Naive thymus-derived CD8-positive, alpha-beta T cell (primary cell): ENCODE measurements around the gene ATP2A3. TPM values are rescaled to one million over a fixed set of nuclear protein-coding genes. Genes with fewer than 3 reads are reported as not detected.

Source experiments
- ATAC-seq, 2 donors: fragments of 150-1000 bp; cut with Tn5 transposase in 1 of 2; sonication (Bioruptor Pico), chemical (Tn5 transposase) in 1 of 2; 1 replicate in 1 of 2; 2 replicates in 1 of 2; pipeline ENCODE4 v1.10.0; 2021; ENCODE audit warnings: mild to moderate bottlenecking in 2 of 2, moderate library complexity in 2 of 2
- POLR2A ChIA-PET: fragments of 350-600 bp; sonication (Branson Sonifier 250); formaldehyde crosslinking; loops from one replicate; lab custom pipeline; 2021; ENCODE audit warnings: antibody characterized with exemption; lab: Charles Lee
- DNase-seq, 10 donors: peaks; one replicate each; pipeline versions ENCODE4 v3.0.0 to v3.0.0-alpha.2; 2020 to 2022
- H3K27ac Mint-ChIP-seq, 10 donors: one replicate each; pipeline ENCODE4 v1.8.0; 2020 to 2022; ENCODE audit warnings: mild to moderate bottlenecking in 10 of 10, mixed read lengths in 10 of 10, moderate library complexity in 4 of 10, inconsistent platforms in 1 of 10
- H3K27me3 Mint-ChIP-seq, 5 donors: one replicate each; pipeline ENCODE4 v1.8.0; 2021 to 2022; ENCODE audit warnings: mixed read lengths in 5 of 5
- H3K36me3 Mint-ChIP-seq, 3 donors: one replicate each; pipeline ENCODE4 v1.8.0; 2020 to 2022; ENCODE audit warnings: mixed read lengths in 3 of 3, mild to moderate bottlenecking in 2 of 3, inconsistent platforms in 1 of 3
- H3K4me1 Mint-ChIP-seq, 4 donors: one replicate each; pipeline ENCODE4 v1.8.0; 2021 to 2022; ENCODE audit warnings: mixed read lengths in 4 of 4
- H3K4me3 Mint-ChIP-seq, 10 donors: one replicate each; pipeline ENCODE4 v1.8.0; 2020 to 2022; ENCODE audit warnings: mild to moderate bottlenecking in 10 of 10, mixed read lengths in 10 of 10, moderate library complexity in 6 of 10, inconsistent platforms in 1 of 10
- H3K9me3 Mint-ChIP-seq, 9 donors: one replicate each; pipeline ENCODE4 v1.8.0; 2020 to 2022; ENCODE audit warnings: mixed read lengths in 9 of 9, mild to moderate bottlenecking in 3 of 9, inconsistent platforms in 1 of 9, moderate library complexity in 1 of 9
- polyA plus RNA-seq, 3 donors: library from polyadenylated mRNA; unstranded; fragments of 300-500 nt; fragmentation: Illumina TruSeq; gene quantifications; one replicate each; pipeline ENCODE4 v1.2.3, GENCODE V29; 2021
- total RNA-seq, 8 experiments: library from RNA in 2 of 8; stranded (reverse) in 2 of 8; gene quantifications; one replicate each; pipeline ENCODE4 v1.2.3 and lab custom pipeline; 2021 to 2026

The ATP2A3 gene
- total and polyA plus RNA-seq, 5 experiments from 2014 or later: 37.4 to 144 (median 71.3) TPM

DNA sequence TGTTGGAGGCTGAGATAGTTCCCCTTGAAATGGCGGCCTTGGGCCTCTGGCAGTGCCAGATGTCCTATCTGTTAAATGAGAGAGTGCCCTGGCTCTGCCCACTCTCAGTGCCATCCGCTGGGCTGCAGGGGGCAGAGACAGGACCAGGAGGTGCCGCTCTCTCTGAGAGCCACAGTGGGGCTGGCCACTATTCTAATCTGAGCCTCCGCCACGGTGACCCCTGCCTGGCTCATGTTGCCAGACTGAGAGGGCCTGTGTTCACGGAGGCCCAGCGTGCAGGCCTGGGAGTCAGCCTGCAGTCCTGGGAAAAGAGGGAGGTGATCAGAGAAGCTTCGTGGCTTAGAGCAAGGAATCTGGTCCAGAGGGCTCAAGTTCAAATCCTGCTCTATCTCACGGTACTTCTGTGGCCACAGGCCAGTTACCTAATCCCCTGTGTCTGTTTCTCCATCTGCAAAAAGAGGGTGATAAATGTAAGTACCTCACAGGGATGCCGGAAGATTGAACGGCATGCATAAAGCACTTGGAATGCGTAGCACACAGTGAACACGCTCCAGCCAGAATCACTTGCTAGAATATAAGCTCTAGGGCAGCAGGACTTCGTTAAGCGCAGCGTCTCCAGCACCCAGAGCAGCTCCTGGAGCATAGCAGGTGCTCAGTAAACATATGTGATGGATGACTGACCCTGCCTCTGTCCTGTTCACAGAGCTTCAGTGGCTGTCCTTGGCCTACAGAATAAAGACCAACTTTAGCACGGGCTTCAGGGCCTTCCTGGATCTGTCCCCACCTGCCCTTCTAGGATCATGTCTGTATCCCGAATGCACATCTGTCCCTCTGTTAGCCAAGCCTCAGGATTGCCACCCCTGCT, 6.3 kb downstream of the ATP2A3 start:
- Mint-ChIP-seq H3K4me3 (peak overlapping the region in 6 of 10 donors; percentile 30 to 77 (median 42)), H3K27me3 (no peaks in the 10 kb centered on the region), H3K27ac (peak overlapping the region; percentile 41 to 90 (median 84)), H3K4me1 (peaks cover 41 to 83% (median 70%) of the 10 kb centered on the region in 4 donors), H3K36me3 (peaks cover 0 to 43% (median 0%) of the 10 kb centered on the region in 3 donors), H3K9me3 (no peaks in the 10 kb centered on the region)
- DNase-seq (no peak), ATAC-seq (no peak)
- POLR2A ChIA-PET: no interaction called here

GRCh38 chr17:3956983-3957382, 7.3 kb downstream of the ATP2A3 start:
- POLR2A ChIA-PET: interaction anchor here (0.7 to 2.3 kb wide), 4 partner anchors 8 to 46 kb away, joined by 3 to 9 read pairs (median 4); partner anchors contain the start of gene ATP2A3
- DNase-seq (no peak), ATAC-seq (peak in 1 of 2 donors; percentile 13)
- peaks cover 33 to 73% (median 62%) of the 10 kb centered on the region in 4 donors for H3K4me1 Mint-ChIP-seq
- H3K9me3 Mint-ChIP-seq: no peaks in the 10 kb centered on the region
- H3K27ac Mint-ChIP-seq: peak overlapping the region; percentile 63 to 93 (median 88)
- H3K27me3 Mint-ChIP-seq: no peaks in the 10 kb centered on the region
- peak overlapping the region in 9 of 10 donors; percentile 27 to 77 (median 55) for H3K4me3 Mint-ChIP-seq
- H3K36me3 Mint-ChIP-seq: peaks cover 0 to 50% (median 0%) of the 10 kb centered on the region in 3 donors

DNA sequence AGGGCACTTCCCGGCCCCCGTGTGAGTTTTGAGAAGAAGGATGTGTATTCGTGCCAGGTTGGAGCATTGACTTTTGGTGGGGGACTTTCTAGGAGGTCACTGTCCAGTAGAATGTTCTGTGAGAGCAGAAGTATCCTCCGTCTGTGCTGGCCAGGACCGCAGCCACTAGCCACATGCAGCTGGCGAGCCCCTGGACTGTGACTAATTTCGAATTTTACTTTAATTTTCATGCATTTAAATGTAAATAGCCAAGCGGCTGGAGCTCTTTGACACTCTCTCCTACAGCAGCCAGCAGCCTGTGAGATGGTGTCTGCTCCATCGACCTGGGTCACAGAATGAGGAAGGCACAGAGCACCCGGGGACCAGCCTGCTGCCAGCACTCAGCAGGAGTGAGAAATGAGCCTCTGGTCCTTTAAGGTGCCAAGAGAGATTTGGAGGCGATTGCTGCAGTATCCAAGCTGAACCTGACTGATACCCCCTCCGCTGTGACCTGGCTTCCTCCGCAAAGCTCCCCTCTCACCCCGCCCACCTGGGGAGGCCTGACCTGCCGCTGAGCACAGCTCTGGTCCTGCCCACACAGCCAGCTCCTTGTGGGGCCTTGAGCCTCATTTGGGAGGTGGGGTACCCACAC, 7.8 kb downstream of the ATP2A3 start:
- POLR2A ChIA-PET: interaction anchor here (0.7 to 2.3 kb wide), 4 partner anchors 9 to 45 kb away, joined by 3 to 9 read pairs (median 4); partner anchors contain the start of gene ATP2A3
- H3K36me3 Mint-ChIP-seq: peaks cover 0 to 54% (median 0%) of the 10 kb centered on the region in 3 donors
- H3K4me3 Mint-ChIP-seq: peak overlapping the region in 9 of 10 donors; percentile 27 to 77 (median 55)
- peak overlapping the region; percentile 63 to 93 (median 88) for H3K27ac Mint-ChIP-seq
- ATAC-seq (peak; percentile 33 to 46), DNase-seq (no peak)
- no peaks in the 10 kb centered on the region for H3K9me3 Mint-ChIP-seq
- H3K4me1 Mint-ChIP-seq: peaks cover 31 to 67% (median 58%) of the 10 kb centered on the region in 4 donors
- H3K27me3 Mint-ChIP-seq: no peaks in the 10 kb centered on the region

- POLR2A ChIA-PET: interaction anchor here (2.0 to 2.3 kb wide), 2 partner anchors 9 to 10 kb away, joined by 4 to 9 read pairs; partner anchors contain the start of gene ATP2A3
These were observed 8.6 kb downstream of the ATP2A3 start for GRCh38 chr17:3955673-3955988.

DNA sequence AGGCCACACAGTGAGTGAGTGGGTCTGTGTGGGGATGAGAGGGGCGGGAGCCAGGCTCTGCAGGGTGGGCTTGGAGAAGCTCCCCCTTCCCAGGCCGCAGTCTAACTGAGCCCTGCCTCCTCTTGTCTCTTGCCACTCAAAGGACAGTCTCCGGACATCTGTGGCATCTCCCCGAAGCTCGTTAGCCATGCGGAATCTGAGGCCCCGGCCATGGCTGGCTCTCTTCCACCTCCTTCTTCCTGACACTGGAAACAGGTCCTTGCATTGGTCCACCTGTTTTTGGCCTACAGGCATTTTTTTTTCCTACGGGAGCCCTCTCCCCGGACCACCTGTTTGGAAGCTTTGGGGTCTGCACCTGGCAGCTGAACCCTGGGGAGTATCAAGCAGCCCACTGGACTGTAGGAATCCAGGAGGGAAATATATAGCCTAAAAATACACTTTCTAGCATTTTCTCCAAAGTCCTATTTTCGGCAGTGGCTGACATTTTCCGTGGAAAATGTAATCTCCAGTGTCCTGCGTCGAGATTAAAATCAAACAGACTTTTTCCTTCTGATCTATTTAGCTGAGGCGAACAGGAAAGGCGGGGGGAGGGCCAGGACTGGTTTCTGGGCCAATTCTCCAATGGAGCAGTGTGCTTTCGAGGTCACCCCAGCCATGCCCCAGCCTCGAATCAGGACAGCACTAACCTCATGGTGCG, 9.1 kb downstream of the ATP2A3 start:
- POLR2A ChIA-PET: interaction anchor here (1.1 to 2.3 kb wide), 3 partner anchors 9 to 42 kb away, joined by 3 to 9 read pairs (median 4); partner anchors contain the start of gene ATP2A3
- H3K4me3 Mint-ChIP-seq: no peak overlapping the region
- no peak for ATAC-seq
- H3K36me3 Mint-ChIP-seq: peaks cover 0 to 54% (median 0%) of the 10 kb centered on the region in 3 donors
- no peak for DNase-seq
- no peaks in the 10 kb centered on the region for H3K27me3 Mint-ChIP-seq
- peaks cover 21 to 54% (median 45%) of the 10 kb centered on the region in 4 donors for H3K4me1 Mint-ChIP-seq
- no peaks in the 10 kb centered on the region for H3K9me3 Mint-ChIP-seq
- peak overlapping the region in 4 of 10 donors; percentile 14 to 88 (median 74) for H3K27ac Mint-ChIP-seq

More at GRCh38 chr17:3955673-3955988, 8.6 kb downstream of the ATP2A3 start:
- Mint-ChIP-seq H3K4me3 (no peak overlapping the region), H3K36me3 (peaks cover 0 to 53% (median 0%) of the 10 kb centered on the region in 3 donors), H3K27me3 (no peaks in the 10 kb centered on the region), H3K27ac (peak overlapping the region in 3 of 10 donors; percentile 24 to 88 (median 63)), H3K9me3 (no peaks in the 10 kb centered on the region), H3K4me1 (peaks cover 26 to 59% (median 50%) of the 10 kb centered on the region in 4 donors)
- DNase-seq (no peak), ATAC-seq (no peak)

- POLR2A ChIA-PET: interaction anchor here (1.1 kb wide), 1 partner anchor 41 kb away, joined by 3 read pairs; no protein-coding TSS in a partner anchor
- H3K4me3 Mint-ChIP-seq: no peak overlapping the region
- DNase-seq (no peak), ATAC-seq (no peak)
- H3K27me3 Mint-ChIP-seq: no peaks in the 10 kb centered on the region
- peak overlapping the region in 1 of 10 donors; percentile 43 for H3K27ac Mint-ChIP-seq
- H3K4me1 Mint-ChIP-seq: peaks cover 16 to 44% (median 34%) of the 10 kb centered on the region in 4 donors
- no peaks in the 10 kb centered on the region for H3K9me3 Mint-ChIP-seq
- peaks cover 0 to 56% (median 1%) of the 10 kb centered on the region in 3 donors for H3K36me3 Mint-ChIP-seq
These were observed 10.2 kb downstream of the ATP2A3 start for GRCh38 chr17:3954086-3954485.

DNA sequence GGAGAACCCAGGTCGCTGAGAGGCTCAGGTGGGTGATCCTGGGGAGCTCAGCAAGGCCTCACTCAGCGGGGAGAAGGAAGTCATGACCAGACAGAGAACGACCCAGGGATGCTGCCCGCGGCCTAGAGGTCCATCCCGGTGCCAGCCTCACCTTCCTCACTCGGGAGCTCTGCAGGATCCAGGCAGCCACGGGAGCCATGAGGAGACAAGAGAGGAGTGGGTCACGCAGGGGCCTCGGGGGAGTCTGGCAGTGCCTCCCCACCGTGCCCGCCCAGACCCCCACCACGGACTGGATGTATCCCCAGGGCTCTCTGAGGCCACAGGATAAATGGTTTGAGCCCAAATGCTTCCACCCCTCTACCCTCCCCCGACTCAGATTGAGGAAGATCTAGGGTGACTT, 10.7 kb downstream of the ATP2A3 start:
- DNase-seq (no peak), ATAC-seq (no peak)
- peaks cover 0 to 61% (median 3%) of the 10 kb centered on the region in 3 donors for H3K36me3 Mint-ChIP-seq
- no peaks in the 10 kb centered on the region for H3K9me3 Mint-ChIP-seq
- H3K4me3 Mint-ChIP-seq: no peak overlapping the region
- peak overlapping the region in 3 of 10 donors; percentile 20 to 75 (median 34) for H3K27ac Mint-ChIP-seq
- H3K27me3 Mint-ChIP-seq: no peaks in the 10 kb centered on the region
- POLR2A ChIA-PET: no interaction called here
- peaks cover 16 to 40% (median 32%) of the 10 kb centered on the region in 4 donors for H3K4me1 Mint-ChIP-seq

DNA sequence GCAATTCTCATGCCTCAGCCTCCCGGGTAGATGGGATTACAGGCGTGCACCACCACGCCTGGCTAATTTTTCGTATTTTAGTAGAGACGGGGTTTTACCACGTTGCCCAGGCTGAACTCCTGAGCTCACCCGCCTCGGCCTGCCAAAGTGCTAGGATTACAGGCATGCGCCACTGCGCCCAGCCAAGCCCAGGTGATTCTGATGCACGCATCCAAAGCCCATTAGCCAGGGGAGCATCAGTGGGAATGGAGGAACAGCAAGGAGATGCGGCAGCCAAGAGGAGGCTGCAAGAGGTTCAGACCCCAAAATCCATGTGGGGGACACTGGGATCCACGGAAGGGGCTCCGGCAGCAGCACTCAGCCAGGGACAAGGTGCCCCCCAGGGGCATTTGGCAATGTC, 12.1 kb downstream of the ATP2A3 start:
- Mint-ChIP-seq H3K9me3 (no peaks in the 10 kb centered on the region), H3K4me1 (peaks cover 8 to 26% (median 19%) of the 10 kb centered on the region in 4 donors), H3K36me3 (peaks cover 0 to 65% (median 3%) of the 10 kb centered on the region in 3 donors), H3K4me3 (no peak overlapping the region), H3K27ac (peak overlapping the region in 5 of 10 donors; percentile 24 to 83 (median 46)), H3K27me3 (no peaks in the 10 kb centered on the region)
- DNase-seq: no peak
- no peak for ATAC-seq
- POLR2A ChIA-PET: interaction anchor here (1.0 kb wide), 1 partner anchor 13 kb away, joined by 3 read pairs; the partner anchor contains the start of gene ATP2A3

DNA sequence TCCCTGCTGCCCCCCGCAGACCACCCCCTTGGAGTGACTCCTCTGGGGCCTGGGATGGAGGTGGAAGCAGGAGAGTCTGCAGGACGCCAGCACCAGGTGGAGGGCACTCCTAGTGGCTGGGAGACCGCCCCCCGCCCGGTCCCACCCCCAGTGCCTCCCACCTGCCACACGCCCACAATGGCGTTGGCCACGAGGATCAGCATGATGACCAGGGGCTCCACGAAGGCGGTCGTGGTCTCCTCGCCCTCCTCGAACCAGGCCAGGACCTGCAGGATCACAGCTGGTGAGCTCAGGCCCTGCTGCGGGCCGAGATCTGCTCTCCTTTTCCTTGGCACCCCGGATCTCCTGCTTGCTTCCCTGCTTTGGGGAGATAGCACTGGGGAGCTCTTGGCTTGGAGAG, 12.8 kb downstream of the ATP2A3 start:
- ATAC-seq (no peak), DNase-seq (no peak)
- Mint-ChIP-seq H3K9me3 (no peaks in the 10 kb centered on the region), H3K4me1 (peaks cover 1 to 18% (median 12%) of the 10 kb centered on the region in 4 donors), H3K36me3 (peaks cover 0 to 64% (median 3%) of the 10 kb centered on the region in 3 donors), H3K27ac (no peak overlapping the region), H3K4me3 (no peak overlapping the region), H3K27me3 (no peaks in the 10 kb centered on the region)
- POLR2A ChIA-PET: no interaction called here

DNA sequence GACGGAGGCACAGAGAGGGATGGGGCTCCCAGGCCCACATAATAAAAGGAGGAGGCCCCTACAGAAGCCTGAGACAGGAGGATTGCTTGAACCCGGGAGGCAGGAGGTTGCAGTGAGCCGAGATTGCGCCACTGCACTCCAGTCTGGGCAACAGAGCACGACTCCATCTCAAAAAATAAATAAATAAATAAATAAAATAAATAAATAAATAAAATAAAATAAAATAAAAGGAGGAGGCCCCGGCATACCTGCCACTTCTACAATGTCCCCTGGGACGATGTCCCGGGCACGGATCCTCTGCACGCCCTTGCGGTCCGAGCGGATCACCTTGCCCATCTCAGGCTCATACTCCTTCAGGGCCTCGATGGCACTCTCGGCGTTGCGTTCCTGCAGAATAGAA, 13.2 kb downstream of the ATP2A3 start:
- Mint-ChIP-seq H3K36me3 (peaks cover 0 to 62% (median 3%) of the 10 kb centered on the region in 3 donors), H3K27me3 (no peaks in the 10 kb centered on the region), H3K4me3 (no peak overlapping the region), H3K9me3 (no peaks in the 10 kb centered on the region), H3K4me1 (peaks cover 0 to 14% (median 7%) of the 10 kb centered on the region in 4 donors), H3K27ac (no peak overlapping the region)
- DNase-seq: no peak
- POLR2A ChIA-PET: no interaction called here
- ATAC-seq: no peak

DNA sequence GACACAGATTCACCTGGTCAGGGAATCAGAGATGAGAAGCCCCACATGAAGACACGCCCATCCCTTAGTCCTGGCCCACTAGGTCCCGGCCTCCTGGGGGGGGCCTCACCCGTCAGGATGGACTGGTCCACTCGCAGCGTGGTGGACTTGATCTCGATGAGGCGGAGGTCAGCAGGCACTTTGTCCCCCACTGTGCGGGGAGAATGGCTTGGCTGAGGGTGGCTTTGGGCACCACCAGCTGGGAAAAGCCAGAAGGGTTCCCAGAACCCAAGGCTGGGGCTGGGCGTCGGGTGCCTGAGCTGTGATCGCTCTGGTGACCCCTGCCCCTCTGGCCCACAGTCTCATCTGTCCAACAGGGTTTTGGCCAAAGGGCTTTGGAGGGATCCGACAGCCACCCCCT, 13.7 kb downstream of the ATP2A3 start:
- no peak for DNase-seq
- Mint-ChIP-seq H3K27me3 (no peaks in the 10 kb centered on the region), H3K4me1 (peaks cover 0 to 15% (median 7%) of the 10 kb centered on the region in 4 donors), H3K36me3 (peaks cover 0 to 63% (median 6%) of the 10 kb centered on the region in 3 donors), H3K4me3 (no peak overlapping the region), H3K9me3 (no peaks in the 10 kb centered on the region), H3K27ac (no peak overlapping the region)
- ATAC-seq: no peak
- POLR2A ChIA-PET: interaction anchor here (1.0 kb wide), 1 partner anchor 9 kb away, joined by 3 read pairs; no protein-coding TSS in a partner anchor

DNA sequence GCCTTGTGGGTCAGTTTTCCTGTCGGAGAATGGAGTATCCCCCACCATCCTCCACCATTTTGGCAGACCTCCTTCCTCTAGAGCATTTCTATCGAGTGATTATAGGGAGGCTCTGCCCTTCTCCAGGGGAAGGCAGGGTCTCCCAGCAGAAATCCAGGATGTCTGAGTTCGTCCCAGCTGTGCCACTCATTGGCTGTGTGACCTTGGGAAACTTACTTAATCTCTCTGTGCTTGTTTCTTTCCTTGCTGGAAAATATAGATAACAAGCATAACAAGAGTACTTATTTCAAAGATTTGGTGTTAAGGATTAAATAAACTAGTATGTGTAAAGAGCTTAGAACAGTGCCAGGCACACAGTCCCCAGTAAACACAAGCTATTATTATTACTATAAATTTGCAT, 14.8 kb downstream of the ATP2A3 start:
- Mint-ChIP-seq H3K9me3 (no peaks in the 10 kb centered on the region), H3K27me3 (no peaks in the 10 kb centered on the region), H3K27ac (peak overlapping the region in 5 of 10 donors; percentile 1 to 67 (median 47)), H3K4me1 (peaks cover 0 to 6% (median 5%) of the 10 kb centered on the region in 4 donors), H3K4me3 (no peak overlapping the region), H3K36me3 (peaks cover 0 to 64% (median 8%) of the 10 kb centered on the region in 3 donors)
- POLR2A ChIA-PET: interaction anchor here (0.5 to 1.6 kb wide), 4 partner anchors 8 to 1257 kb away, joined by 3 read pairs; no protein-coding TSS in a partner anchor
- DNase-seq: no peak
- no peak for ATAC-seq
